GM23338 (cell line): ENCODE measurements around the gene CNBD2. TPM values are rescaled to one million over a fixed set of nuclear protein-coding genes. Genes with fewer than 3 reads are reported as not detected.
A peak's percentile ranks its signal among the peaks of the same experiment; 100 is the strongest.

Source experiments
- ATAC-seq: fragments of 200-7000 bp; cut with Tn5 transposase; 3 replicates; pipeline ENCODE4 v1.9.1; 2020
- DNase-seq: peaks from one replicate; pipeline ENCODE4 v3.0.0-alpha.2; 2015; ENCODE audit warnings: low spot score
- H2AFZ ChIP-seq: fragments of 200-600 bp; sonication (generic); 2 replicates; pipeline ENCODE4 v1.8.0; 2016; ENCODE audit warnings: antibody characterized with exemption, mild to moderate bottlenecking, moderate library complexity
- H3F3A ChIP-seq: fragments of 200-600 bp; sonication (generic); replicated peaks from 2 replicates; pipeline ENCODE4 v1.8.0; 2017; ENCODE audit warnings: antibody characterized with exemption, mixed run types, low read depth
- H3K27ac ChIP-seq: fragments of 200-600 bp; sonication (generic); 2 replicates; pipeline ENCODE4 v1.6.1; 2016; ENCODE audit warnings: low read depth
- H3K27me3 ChIP-seq: fragments of 200-600 bp; sonication (generic); 2 replicates; pipeline ENCODE4 v1.8.0; 2016; ENCODE audit warnings: mild to moderate bottlenecking, mixed run types, moderate library complexity; ENCODE audit not compliant: insufficient read depth
- H3K36me3 ChIP-seq: fragments of 200-600 bp; sonication (generic); 2 replicates; pipeline ENCODE4 v1.8.0; 2016; ENCODE audit warnings: mild to moderate bottlenecking; ENCODE audit not compliant: insufficient read depth
- H3K4me1 ChIP-seq: fragments of 200-600 bp; sonication (generic); 2 replicates; pipeline ENCODE4 v1.8.0; 2016; ENCODE audit warnings: mild to moderate bottlenecking, moderate library complexity; ENCODE audit not compliant: insufficient read depth
- H3K4me2 ChIP-seq: fragments of 200-600 bp; sonication (generic); 2 replicates; pipeline ENCODE4 v1.7.1; 2017; ENCODE audit warnings: mixed run types
- H3K4me3 ChIP-seq: fragments of 200-600 bp; sonication (generic); 2 replicates; pipeline ENCODE4 v1.6.1; 2016; ENCODE audit warnings: mixed run types
- H3K79me2 ChIP-seq: fragments of 200-600 bp; sonication (generic); replicated peaks from 2 replicates; pipeline ENCODE4 v1.8.0; 2017; ENCODE audit warnings: mild to moderate bottlenecking; ENCODE audit not compliant: insufficient read depth
- H3K9me2 ChIP-seq: fragments of 200-600 bp; sonication (generic); 2 replicates; pipeline ENCODE4 v1.8.0; 2017; ENCODE audit not compliant: insufficient read depth
- H4K20me1 ChIP-seq: fragments of 200-600 bp; sonication (generic); replicated peaks from 2 replicates; pipeline ENCODE4 v1.8.0; 2017; ENCODE audit warnings: mild to moderate bottlenecking; ENCODE audit not compliant: insufficient read depth
- H3K27ac Mint-ChIP-seq: 2 replicates; pipeline ENCODE4 v1.8.0; 2020; ENCODE audit warnings: inconsistent platforms, mild to moderate bottlenecking, moderate library complexity, mixed read lengths
- H3K27me3 Mint-ChIP-seq: 3 replicates; pipeline ENCODE4 v1.8.0; 2022; ENCODE audit warnings: low read depth, mild to moderate bottlenecking, moderate library complexity, mixed read lengths, inconsistent platforms; ENCODE audit not compliant: insufficient read depth, poor library complexity
- H3K36me3 Mint-ChIP-seq: 3 replicates; pipeline ENCODE4 v1.8.0; 2021; ENCODE audit warnings: low read depth, mild to moderate bottlenecking, inconsistent platforms, moderate library complexity, mixed read lengths
- H3K4me1 Mint-ChIP-seq: 3 replicates; pipeline ENCODE4 v1.8.0; 2020; ENCODE audit warnings: mild to moderate bottlenecking, inconsistent platforms, mixed read lengths
- H3K4me3 Mint-ChIP-seq: 3 replicates; pipeline ENCODE4 v1.8.0; 2021; ENCODE audit warnings: moderate library complexity, mild to moderate bottlenecking, inconsistent platforms, mixed read lengths
- H3K9me3 Mint-ChIP-seq: 3 replicates; pipeline ENCODE4 v1.8.0; 2020; ENCODE audit warnings: moderate library complexity, mild to moderate bottlenecking, inconsistent platforms, mixed read lengths
- CREB1 ChIP-seq: fragments of 250-450 bp; sonication (Bioruptor Pico); IDR thresholded peaks from 2 replicates; pipeline ENCODE4 v1.5.0; 2020; ENCODE audit warnings: low read depth, mild to moderate bottlenecking, moderate library complexity
- EZH2 ChIP-seq: fragments of 200-600 bp; sonication (generic); IDR thresholded peaks from one replicate; pipeline ENCODE4 v1.8.0; 2017; ENCODE audit warnings: antibody characterized with exemption, mild to moderate bottlenecking, low read depth; ENCODE audit not compliant: unreplicated experiment
- EZH2phosphoT487 ChIP-seq: fragments of 200-600 bp; sonication (generic); IDR thresholded peaks from one replicate; pipeline ENCODE4 v1.8.1; 2018; ENCODE audit warnings: antibody characterized with exemption; ENCODE audit not compliant: unreplicated experiment
- JUNB ChIP-seq: IDR thresholded peaks from one replicate; pipeline ENCODE4 v1.6.1; 2016; ENCODE audit warnings: antibody characterized with exemption; ENCODE audit not compliant: unreplicated experiment
- NANOG ChIP-seq: IDR thresholded peaks from 2 replicates; pipeline ENCODE4 v1.6.1; 2016; ENCODE audit warnings: antibody characterized with exemption, borderline replicate concordance
- POLR2AphosphoS5 ChIP-seq: IDR thresholded peaks from 2 replicates; pipeline ENCODE4 v1.6.1; 2016; ENCODE audit warnings: antibody characterized with exemption, low read depth
- STAT1 ChIP-seq: IDR thresholded peaks from one replicate; pipeline ENCODE4 v1.6.1; 2016; ENCODE audit warnings: antibody characterized with exemption; ENCODE audit not compliant: unreplicated experiment
- ZNF114 ChIP-seq: fragments of 250-450 bp; sonication (Bioruptor Pico); IDR thresholded peaks from 2 replicates; pipeline ENCODE4 v1.5.0; 2020; ENCODE audit warnings: mild to moderate bottlenecking, moderate library complexity
- ZNF331 ChIP-seq: fragments of 250-450 bp; sonication (Bioruptor Pico); IDR thresholded peaks from 2 replicates; pipeline ENCODE4 v1.5.0; 2020; ENCODE audit warnings: low read depth, mild to moderate bottlenecking, moderate library complexity
- polyA plus RNA-seq: library from polyadenylated mRNA; unstranded; fragments of >200 nt; fragmentation: Nextera tagmentation; extraction: Ambion mirVana; gene quantifications from 2 replicates; pipeline ENCODE4 v1.2.1, GENCODE V29; 2016
- total RNA-seq: library from RNA; depleted of rRNA; stranded (reverse); fragments of >200 nt; shearing (Covaris generic); gene quantifications from 2 replicates; pipeline ENCODE4 v1.2.3, GENCODE V29; 2014
- TF ChIP-seq, protein P1 (sequence below), 2 experiments: fragments of 200-600 bp in 1 of 2; sonication (generic) in 1 of 2; conservative IDR thresholded peaks; 2 replicates each; pipeline versions ENCODE4 v1.5.1 to v1.6.1; 2016 to 2017; ENCODE audit warnings: antibody characterized with exemption in 2 of 2, low read depth in 2 of 2, mild to moderate bottlenecking in 2 of 2, moderate library complexity in 1 of 2
- TF ChIP-seq, protein P2 (sequence below): IDR thresholded peaks from 2 replicates; pipeline ENCODE4 v1.6.1; 2016; ENCODE audit warnings: antibody characterized with exemption
- TF ChIP-seq, protein P3 (sequence below): IDR thresholded peaks from one replicate; pipeline ENCODE4 v1.6.1; 2018; ENCODE audit warnings: antibody characterized with exemption; ENCODE audit not compliant: unreplicated experiment

Gene CNBD2
- total and polyA plus RNA-seq, 2 experiments from 2014 or later, result 2.7 TPM; not detected in 1

DNA sequence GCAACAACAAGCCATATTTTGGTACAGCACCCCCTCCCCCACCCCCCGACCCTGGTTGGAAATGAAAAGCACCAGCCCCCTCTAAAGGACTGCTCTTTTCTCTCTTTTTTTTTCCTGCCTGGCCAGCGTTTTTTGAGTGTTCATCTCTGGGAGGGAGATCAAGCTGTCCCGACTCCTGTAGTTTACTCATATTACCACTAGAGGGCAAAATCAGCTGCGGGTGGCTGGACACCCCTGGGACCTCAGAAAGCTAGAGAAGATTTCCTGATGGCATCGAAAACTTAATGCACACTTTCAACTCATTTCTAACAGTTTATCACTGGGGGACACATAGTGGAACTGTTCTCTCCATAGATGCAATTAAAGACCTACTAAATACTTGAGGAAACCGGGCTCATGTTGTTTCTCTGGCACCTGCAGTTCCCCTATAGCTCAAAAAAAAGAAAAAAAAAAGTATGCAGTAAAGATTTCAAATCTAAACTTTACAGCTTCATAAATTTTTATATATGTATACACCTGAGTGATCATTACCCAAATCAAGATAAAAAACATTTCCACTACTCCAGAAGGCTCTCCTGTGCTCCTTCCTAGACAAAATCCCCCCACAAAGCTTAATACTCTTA is 24.4 kb downstream of the CNBD2 start:
- no peak for TF ChIP-seq CREB1 (CRISPR knock-in tag)
- TF ChIP-seq, protein P1, sequence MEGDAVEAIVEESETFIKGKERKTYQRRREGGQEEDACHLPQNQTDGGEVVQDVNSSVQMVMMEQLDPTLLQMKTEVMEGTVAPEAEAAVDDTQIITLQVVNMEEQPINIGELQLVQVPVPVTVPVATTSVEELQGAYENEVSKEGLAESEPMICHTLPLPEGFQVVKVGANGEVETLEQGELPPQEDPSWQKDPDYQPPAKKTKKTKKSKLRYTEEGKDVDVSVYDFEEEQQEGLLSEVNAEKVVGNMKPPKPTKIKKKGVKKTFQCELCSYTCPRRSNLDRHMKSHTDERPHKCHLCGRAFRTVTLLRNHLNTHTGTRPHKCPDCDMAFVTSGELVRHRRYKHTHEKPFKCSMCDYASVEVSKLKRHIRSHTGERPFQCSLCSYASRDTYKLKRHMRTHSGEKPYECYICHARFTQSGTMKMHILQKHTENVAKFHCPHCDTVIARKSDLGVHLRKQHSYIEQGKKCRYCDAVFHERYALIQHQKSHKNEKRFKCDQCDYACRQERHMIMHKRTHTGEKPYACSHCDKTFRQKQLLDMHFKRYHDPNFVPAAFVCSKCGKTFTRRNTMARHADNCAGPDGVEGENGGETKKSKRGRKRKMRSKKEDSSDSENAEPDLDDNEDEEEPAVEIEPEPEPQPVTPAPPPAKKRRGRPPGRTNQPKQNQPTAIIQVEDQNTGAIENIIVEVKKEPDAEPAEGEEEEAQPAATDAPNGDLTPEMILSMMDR (conservative IDR thresholded peaks at IDR 0.05; ENCODE audit: low read depth in 2 of 2), result peak; percentile 76 to 86
- Histone ChIP-seq H4K20me1 (no peaks in the 10 kb centered on the region), H2AFZ (peak overlapping the region; percentile 89; the same call in 1 of the 2 replicates), H3K27me3 (no peaks in the 10 kb centered on the region), H3K4me3 (no peak overlapping the region), H3K4me1 (peaks cover 8% of the 10 kb centered on the region), H3K79me2 (no peaks in the 10 kb centered on the region), H3K4me2 (peak overlapping the region; percentile 46; the same call in 1 of the 2 replicates), H3K9me2 (no peaks in the 10 kb centered on the region), H3K27ac (no peak overlapping the region), H3K36me3 (no peaks in the 10 kb centered on the region), H3F3A (no peaks in the 10 kb centered on the region)
- Mint-ChIP-seq H3K36me3 (no peaks in the 10 kb centered on the region), H3K4me3 (no peak overlapping the region), H3K9me3 (no peaks in the 10 kb centered on the region; the same call in 2 of the 3 replicates), H3K27me3 (peaks cover 2% of the 10 kb centered on the region), H3K4me1 (peaks cover 9% of the 10 kb centered on the region), H3K27ac (no peak overlapping the region)
- DNase-seq (peak; percentile 85), ATAC-seq (peak; percentile 62)

DNA sequence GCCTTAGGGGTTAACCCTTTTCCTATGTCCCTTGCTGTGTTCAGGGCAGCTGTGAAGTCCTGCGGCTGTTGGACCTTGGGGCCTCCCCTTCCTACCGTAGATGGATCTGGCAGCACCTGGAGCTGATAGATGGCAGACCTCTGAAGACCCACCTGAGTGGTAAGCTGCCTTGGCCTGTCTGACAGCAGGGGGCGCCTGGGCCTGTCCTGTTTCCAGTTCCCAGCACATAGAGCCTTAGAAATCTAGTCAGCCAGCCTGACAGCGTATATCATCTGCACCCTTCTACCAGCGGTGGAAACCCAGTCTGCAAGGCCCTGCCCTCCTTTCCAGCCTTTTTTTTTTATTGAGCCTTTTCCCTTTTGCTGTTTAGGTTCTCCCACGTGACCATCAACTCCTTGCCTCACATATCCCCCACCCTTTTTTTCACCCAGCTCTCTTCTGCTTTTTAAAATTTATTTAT is 26.6 kb downstream of the CNBD2 start:
- Histone ChIP-seq H4K20me1 (no peaks in the 10 kb centered on the region), H3K27ac (no peak overlapping the region), H3K9me2 (no peaks in the 10 kb centered on the region), H3K4me1 (peaks cover 8% of the 10 kb centered on the region), H3K36me3 (no peaks in the 10 kb centered on the region), H3K79me2 (no peaks in the 10 kb centered on the region), H3K27me3 (no peaks in the 10 kb centered on the region), H3F3A (no peaks in the 10 kb centered on the region), H2AFZ (no peak overlapping the region; the same call in 1 of the 2 replicates), H3K4me3 (no peak overlapping the region), H3K4me2 (no peak overlapping the region)
- H3K4me3 Mint-ChIP-seq, result no peak overlapping the region
- peaks cover 9% of the 10 kb centered on the region for H3K4me1 Mint-ChIP-seq
- peaks cover 2% of the 10 kb centered on the region for H3K27me3 Mint-ChIP-seq
- DNase-seq, result peak; percentile 95
- no peaks in the 10 kb centered on the region; the same call in 2 of the 3 replicates for H3K9me3 Mint-ChIP-seq
- no peaks in the 10 kb centered on the region for H3K36me3 Mint-ChIP-seq
- H3K27ac Mint-ChIP-seq, result no peak overlapping the region
- ATAC-seq, result peak; percentile 98
- TF ChIP-seq, protein P2, sequence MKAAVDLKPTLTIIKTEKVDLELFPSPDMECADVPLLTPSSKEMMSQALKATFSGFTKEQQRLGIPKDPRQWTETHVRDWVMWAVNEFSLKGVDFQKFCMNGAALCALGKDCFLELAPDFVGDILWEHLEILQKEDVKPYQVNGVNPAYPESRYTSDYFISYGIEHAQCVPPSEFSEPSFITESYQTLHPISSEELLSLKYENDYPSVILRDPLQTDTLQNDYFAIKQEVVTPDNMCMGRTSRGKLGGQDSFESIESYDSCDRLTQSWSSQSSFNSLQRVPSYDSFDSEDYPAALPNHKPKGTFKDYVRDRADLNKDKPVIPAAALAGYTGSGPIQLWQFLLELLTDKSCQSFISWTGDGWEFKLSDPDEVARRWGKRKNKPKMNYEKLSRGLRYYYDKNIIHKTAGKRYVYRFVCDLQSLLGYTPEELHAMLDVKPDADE, result no peak
- no peak for TF ChIP-seq EZH2
- no peak for TF ChIP-seq POLR2AphosphoS5
- no peak for TF ChIP-seq EZH2phosphoT487
- no peak for TF ChIP-seq JUNB
- no peak for TF ChIP-seq NANOG
- TF ChIP-seq, protein P1 (conservative IDR thresholded peaks at IDR 0.05; ENCODE audit: low read depth in 2 of 2), result peak; percentile 83 to 96
- TF ChIP-seq, protein P3, sequence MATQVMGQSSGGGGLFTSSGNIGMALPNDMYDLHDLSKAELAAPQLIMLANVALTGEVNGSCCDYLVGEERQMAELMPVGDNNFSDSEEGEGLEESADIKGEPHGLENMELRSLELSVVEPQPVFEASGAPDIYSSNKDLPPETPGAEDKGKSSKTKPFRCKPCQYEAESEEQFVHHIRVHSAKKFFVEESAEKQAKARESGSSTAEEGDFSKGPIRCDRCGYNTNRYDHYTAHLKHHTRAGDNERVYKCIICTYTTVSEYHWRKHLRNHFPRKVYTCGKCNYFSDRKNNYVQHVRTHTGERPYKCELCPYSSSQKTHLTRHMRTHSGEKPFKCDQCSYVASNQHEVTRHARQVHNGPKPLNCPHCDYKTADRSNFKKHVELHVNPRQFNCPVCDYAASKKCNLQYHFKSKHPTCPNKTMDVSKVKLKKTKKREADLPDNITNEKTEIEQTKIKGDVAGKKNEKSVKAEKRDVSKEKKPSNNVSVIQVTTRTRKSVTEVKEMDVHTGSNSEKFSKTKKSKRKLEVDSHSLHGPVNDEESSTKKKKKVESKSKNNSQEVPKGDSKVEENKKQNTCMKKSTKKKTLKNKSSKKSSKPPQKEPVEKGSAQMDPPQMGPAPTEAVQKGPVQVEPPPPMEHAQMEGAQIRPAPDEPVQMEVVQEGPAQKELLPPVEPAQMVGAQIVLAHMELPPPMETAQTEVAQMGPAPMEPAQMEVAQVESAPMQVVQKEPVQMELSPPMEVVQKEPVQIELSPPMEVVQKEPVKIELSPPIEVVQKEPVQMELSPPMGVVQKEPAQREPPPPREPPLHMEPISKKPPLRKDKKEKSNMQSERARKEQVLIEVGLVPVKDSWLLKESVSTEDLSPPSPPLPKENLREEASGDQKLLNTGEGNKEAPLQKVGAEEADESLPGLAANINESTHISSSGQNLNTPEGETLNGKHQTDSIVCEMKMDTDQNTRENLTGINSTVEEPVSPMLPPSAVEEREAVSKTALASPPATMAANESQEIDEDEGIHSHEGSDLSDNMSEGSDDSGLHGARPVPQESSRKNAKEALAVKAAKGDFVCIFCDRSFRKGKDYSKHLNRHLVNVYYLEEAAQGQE, result no peak
- no peak for TF ChIP-seq ZNF331 (CRISPR knock-in tag)
- TF ChIP-seq STAT1, result no peak
- peak; percentile 93 for TF ChIP-seq ZNF114
